MM.1S (cell line): Measurements from ENCODE around the gene COLGALT1.
"Not testable (repeated sequence)": the region's sequence is repeated elsewhere in the genome, so short reads cannot be mapped to it uniquely, and the experiment has no call there.

ENCODE experiments used
- EZH2 ChIP-seq: fragments of 300-600 bp; sonication (generic); optimal IDR thresholded peaks from 2 replicates; pipeline ENCODE3; 2017; ENCODE audit warnings: low read depth, mild to moderate bottlenecking, antibody characterized with exemption, low read length, mixed read lengths
- EZH2phosphoT487 ChIP-seq: fragments of 300-600 bp; sonication (generic); IDR thresholded peaks from 2 replicates; pipeline ENCODE4 v1.6.1; 2018; ENCODE audit warnings: antibody characterized with exemption, low read length
- TF ChIP-seq, protein P1 (sequence below): fragments of 300-600 bp; sonication (generic); IDR thresholded peaks from 2 replicates; pipeline ENCODE4 v1.5.1; 2016; ENCODE audit warnings: antibody characterized with exemption, low read length, mixed read lengths

DNA sequence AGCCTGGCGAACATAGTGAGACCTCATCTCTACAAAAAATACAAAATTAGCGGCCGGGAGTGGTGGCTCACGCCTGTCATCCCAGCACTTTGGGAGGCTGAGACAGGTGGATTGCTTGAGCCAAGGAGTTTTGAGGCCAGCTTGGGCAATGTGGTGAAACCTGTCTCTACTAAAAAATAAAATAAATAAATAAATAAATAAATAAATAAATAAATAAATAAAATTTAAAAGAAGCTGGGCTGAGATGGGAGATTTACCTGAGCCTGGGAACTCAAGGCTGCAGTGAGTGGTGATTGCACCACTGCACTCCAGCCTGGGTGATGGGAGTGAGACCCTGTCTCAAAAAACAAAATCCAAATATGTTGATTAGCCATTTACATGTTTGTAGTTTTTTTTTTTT, 2.7 kb upstream of the COLGALT1 start:
- TF ChIP-seq, protein P1, sequence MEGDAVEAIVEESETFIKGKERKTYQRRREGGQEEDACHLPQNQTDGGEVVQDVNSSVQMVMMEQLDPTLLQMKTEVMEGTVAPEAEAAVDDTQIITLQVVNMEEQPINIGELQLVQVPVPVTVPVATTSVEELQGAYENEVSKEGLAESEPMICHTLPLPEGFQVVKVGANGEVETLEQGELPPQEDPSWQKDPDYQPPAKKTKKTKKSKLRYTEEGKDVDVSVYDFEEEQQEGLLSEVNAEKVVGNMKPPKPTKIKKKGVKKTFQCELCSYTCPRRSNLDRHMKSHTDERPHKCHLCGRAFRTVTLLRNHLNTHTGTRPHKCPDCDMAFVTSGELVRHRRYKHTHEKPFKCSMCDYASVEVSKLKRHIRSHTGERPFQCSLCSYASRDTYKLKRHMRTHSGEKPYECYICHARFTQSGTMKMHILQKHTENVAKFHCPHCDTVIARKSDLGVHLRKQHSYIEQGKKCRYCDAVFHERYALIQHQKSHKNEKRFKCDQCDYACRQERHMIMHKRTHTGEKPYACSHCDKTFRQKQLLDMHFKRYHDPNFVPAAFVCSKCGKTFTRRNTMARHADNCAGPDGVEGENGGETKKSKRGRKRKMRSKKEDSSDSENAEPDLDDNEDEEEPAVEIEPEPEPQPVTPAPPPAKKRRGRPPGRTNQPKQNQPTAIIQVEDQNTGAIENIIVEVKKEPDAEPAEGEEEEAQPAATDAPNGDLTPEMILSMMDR = not testable (repeated sequence)
- not testable (repeated sequence) for TF ChIP-seq EZH2, EZH2phosphoT487
